Cardiac fibroblast (primary cell): Measurements from ENCODE around the gene INPPL1.
"Not testable (repeated sequence)": the region's sequence is repeated elsewhere in the genome, so short reads cannot be mapped to it uniquely, and the experiment has no call there.

ENCODE experiments used
- DNase-seq, 2 donors: peaks; one replicate each; pipeline versions ENCODE4 v3.0.0 to v3.0.0-alpha.2; 2010; ENCODE audit warnings: low read depth in 2 of 2
- H3K4me3 ChIP-seq, 2 donors: replicated peaks in 1 of 2; 1 replicate in 1 of 2; 2 replicates in 1 of 2; pipeline ENCODE4 v1.5.1; 2011; ENCODE audit warnings: low read depth in 2 of 2, low read length in 2 of 2, mild to moderate bottlenecking in 2 of 2, moderate library complexity in 1 of 2
- TF ChIP-seq, protein P1 (sequence below): IDR thresholded peaks from one replicate; pipeline ENCODE4 v1.5.1; 2011; ENCODE audit warnings: low read depth, mild to moderate bottlenecking, low read length, inconsistent platforms

The INPPL1 gene

GRCh38 chr11:72203163-72203562 lies 21.4 kb upstream of the INPPL1 start:
- H3K4me3 ChIP-seq: no peak overlapping the region
- DNase-seq: no peak
- TF ChIP-seq, protein P1, sequence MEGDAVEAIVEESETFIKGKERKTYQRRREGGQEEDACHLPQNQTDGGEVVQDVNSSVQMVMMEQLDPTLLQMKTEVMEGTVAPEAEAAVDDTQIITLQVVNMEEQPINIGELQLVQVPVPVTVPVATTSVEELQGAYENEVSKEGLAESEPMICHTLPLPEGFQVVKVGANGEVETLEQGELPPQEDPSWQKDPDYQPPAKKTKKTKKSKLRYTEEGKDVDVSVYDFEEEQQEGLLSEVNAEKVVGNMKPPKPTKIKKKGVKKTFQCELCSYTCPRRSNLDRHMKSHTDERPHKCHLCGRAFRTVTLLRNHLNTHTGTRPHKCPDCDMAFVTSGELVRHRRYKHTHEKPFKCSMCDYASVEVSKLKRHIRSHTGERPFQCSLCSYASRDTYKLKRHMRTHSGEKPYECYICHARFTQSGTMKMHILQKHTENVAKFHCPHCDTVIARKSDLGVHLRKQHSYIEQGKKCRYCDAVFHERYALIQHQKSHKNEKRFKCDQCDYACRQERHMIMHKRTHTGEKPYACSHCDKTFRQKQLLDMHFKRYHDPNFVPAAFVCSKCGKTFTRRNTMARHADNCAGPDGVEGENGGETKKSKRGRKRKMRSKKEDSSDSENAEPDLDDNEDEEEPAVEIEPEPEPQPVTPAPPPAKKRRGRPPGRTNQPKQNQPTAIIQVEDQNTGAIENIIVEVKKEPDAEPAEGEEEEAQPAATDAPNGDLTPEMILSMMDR: no peak

DNA sequence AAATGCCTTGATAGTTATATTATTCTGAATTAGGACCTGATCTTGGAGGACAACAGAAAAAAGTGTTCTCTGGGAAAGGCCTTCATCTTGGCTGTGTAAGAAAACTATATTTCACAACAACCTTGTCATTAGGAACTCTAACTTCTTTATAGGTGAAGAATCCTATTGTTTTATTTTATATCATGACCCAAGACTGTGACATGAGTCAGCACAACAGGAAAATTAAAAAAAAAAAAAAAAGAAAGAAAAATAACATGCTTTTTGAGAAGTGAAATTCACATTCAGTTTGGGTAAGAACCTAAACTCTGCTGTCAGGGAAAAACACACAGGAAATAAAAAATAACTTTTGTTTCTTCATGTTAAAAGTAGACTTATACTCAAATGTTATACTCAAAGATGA lies 19.7 kb upstream of the INPPL1 start:
- TF ChIP-seq, protein P1: no peak
- no peak overlapping the region for H3K4me3 ChIP-seq

DNA sequence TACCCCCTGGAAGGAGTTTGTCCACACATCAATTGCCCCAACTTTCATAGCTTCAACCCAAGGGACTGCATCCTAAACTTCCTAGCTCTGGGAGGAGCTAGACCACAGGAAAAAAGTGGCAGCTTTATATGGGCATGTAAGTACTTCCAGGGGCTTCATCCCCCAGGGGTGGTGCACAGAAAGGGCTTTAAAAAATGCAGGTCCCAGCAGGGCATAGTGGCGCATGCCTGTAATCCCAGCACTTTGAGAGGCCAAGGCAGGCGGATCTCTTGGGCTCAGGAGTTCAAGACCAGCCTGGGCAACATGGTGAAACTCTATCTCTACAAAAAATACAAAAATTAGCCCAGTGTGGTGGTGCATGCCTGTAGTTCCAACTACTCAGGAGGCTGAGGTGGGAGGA lies 17.8 kb upstream of the INPPL1 start:
- not testable (repeated sequence) for DNase-seq, H3K4me3 ChIP-seq

More for the DNA sequence above, 19.7 kb upstream of the INPPL1 start:
- peak; percentile 33 to 53 for DNase-seq

DNA sequence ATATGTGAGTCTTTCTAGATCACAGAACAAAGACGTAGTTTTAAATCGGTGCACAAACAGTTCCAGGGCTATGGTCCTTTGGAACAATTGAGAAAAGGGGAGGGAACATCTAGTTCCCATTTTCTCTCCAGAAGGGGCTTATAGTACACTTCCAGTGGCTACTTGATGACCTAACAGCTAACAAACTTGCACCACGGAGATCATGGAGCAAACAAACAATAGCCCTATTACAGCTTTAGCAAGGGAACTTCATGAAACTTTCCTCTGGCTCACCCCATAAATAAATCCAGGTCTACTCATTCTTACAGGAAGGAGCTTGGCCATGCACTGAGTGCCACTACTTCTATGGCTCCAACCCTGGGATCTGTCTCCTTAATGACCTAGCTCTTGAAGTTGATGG lies 16.3 kb upstream of the INPPL1 start:
- no peak overlapping the region for H3K4me3 ChIP-seq
- DNase-seq: no peak
- TF ChIP-seq, protein P1: no peak

- DNase-seq: no peak
- TF ChIP-seq, protein P1: no peak
- H3K4me3 ChIP-seq: no peak overlapping the region
These were observed 15.5 kb upstream of the INPPL1 start for GRCh38 chr11:72209101-72209500.

DNA sequence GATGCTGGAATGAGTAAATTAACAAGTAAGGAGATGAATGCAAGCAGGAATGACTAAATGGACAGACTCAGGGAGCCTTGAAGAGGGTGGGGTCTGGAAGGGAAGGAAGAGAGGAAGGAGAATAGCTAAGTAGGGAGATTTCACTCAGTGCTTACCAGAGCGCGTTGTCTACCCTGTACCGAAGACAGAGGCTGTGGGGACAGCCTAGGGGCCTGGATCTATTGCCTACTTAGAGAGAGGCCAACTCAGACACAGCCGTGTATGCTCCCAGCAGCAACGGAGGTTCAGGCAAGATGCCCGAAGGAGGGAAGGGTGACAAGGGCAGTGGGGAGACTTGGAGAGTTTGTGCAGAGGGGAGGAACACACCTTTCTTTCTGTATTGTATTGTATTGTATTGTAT lies 7.9 kb upstream of the INPPL1 start, which contains the start of gene FOLR2:
TSS of gene FOLR2 (plus strand) at position 157 of the 400 bp plus-strand sequence. CDS start 1,791 bp downstream, outside the sequence.
- DNase-seq: no peak
- H3K4me3 ChIP-seq: no peak within 1 kb of the TSS
- TF ChIP-seq, protein P1: no peak

DNA sequence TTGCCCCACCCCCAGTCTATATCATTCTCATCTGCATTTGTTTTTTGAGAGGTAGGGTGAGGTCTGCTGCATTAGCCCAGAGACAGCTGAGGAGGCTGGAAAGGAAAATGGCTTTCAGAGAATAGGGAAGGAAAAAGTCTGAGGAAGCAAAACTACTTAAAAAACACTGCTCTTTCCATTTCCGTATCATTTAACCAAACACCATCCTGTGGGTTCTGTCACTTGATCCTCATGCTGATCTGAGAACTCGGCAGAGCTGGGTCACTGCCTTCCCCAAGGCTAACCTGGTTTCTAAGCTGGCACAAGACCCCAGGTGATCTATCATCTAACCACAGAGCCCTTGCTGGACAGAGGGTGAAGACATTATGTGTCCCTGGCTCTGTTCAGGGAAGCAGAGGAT lies 6.7 kb upstream of the INPPL1 start:
- no peak for DNase-seq

More for the DNA sequence above, 6.7 kb upstream of the INPPL1 start:
- no peak overlapping the region for H3K4me3 ChIP-seq
- TF ChIP-seq, protein P1: no peak
